Peyer's patch (tissue), 4 donors: ENCODE measurements around the gene POU2AF1. TPM values are rescaled to one million over a fixed set of nuclear protein-coding genes. Genes with fewer than 3 reads are reported as not detected.

Source experiments
- DNase-seq, 3 donors: peaks; one replicate each; pipeline ENCODE4 v3.0.0-alpha.2; 2017 to 2019
- H3K27ac ChIP-seq, 4 donors: fragments of 200-600 bp; sonication (generic); one replicate each; pipeline ENCODE4 v1.5.1; 2016 to 2019
- H3K27me3 ChIP-seq, 2 donors: fragments of 200-600 bp; sonication (generic); one replicate each; pipeline ENCODE4 v1.5.1; 2019
- H3K36me3 ChIP-seq, 3 donors: fragments of 200-600 bp; sonication (generic); one replicate each; pipeline ENCODE4 v1.5.1; 2016 to 2019
- H3K4me1 ChIP-seq, 4 donors: fragments of 200-600 bp; sonication (generic); one replicate each; pipeline ENCODE4 v1.5.1; 2016 to 2019
- H3K4me3 ChIP-seq, 4 donors: fragments of 200-600 bp; sonication (generic); 1 replicate in 3 of 4; 2 replicates in 1 of 4; pipeline ENCODE4 v1.5.1; 2016 to 2019; ENCODE audit warnings: mild to moderate bottlenecking in 1 of 4
- H3K9me3 ChIP-seq, 4 donors: fragments of 200-600 bp; sonication (generic); one replicate each; pipeline ENCODE4 v1.5.1; 2016 to 2019; ENCODE audit warnings: mild to moderate bottlenecking in 1 of 4
- POLR2A ChIP-seq, 2 donors: fragments of 450-650 bp; IDR thresholded peaks; one replicate each; pipeline ENCODE4 v1.5.1; 2017; ENCODE audit warnings: antibody characterized with exemption in 2 of 2, mild to moderate bottlenecking in 2 of 2, moderate library complexity in 2 of 2
- total RNA-seq, 4 donors: library from RNA; depleted of rRNA; stranded (reverse); fragments of >200 nt; gene quantifications; one replicate each; pipeline ENCODE4 v1.1.0, GENCODE V29; 2016
- TF ChIP-seq, protein P1 (sequence below), 6 experiments: fragments of 450-650 bp in 4 of 6; fragments of 200-600 bp in 2 of 6; sonication (generic) in 1 of 6; IDR thresholded peaks; one replicate each; pipeline ENCODE4 v1.5.1; 2017 to 2019; ENCODE audit warnings: antibody characterized with exemption in 6 of 6, mild to moderate bottlenecking in 3 of 6, moderate library complexity in 1 of 6

POU2AF1 gene
- total RNA-seq, 4 donors from 2014 or later, result 5.0 to 33.0 (median 5.4) TPM

DNA sequence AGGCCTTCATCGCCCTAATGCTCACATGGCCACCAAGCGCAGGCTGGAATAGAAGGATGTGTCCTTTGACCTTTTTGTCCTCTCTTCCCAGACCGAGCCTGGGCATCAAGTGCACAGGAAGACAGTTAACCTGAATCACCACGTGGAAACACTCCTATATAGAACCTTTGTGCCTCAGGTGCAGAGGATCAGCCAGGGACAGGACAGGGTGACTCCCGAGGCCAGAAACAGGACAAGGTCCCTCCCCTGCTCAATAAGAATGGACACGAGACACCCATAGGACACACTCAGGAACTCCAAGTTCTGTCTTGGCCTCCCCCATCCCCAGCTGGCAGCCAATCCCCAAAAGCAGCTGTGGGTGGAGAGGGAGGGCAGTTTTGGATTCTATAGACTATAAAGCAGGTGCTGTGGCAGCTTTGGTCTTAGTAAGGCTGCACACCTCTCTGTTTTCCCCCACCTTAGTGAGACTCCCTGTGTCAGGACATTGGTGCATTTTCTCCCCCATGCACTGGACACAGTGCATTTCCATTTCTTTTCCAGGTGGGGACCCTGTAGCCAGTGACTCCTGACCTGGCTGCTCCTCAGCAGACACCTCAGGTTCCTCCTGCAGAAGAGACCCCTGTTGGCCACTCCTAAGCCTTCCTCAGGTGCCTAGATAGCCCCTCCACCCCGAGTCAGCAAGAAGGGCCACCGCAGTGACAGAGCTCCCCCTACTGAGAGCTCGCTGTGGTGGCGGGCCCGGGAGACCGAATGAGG, 43.6 kb upstream of the POU2AF1 start:
- Histone ChIP-seq H3K27me3 (no peaks in the 10 kb centered on the region), H3K36me3 (no peaks in the 10 kb centered on the region), H3K4me3 (no peak overlapping the region), H3K4me1 (peaks cover 0 to 26% (median 23%) of the 10 kb centered on the region in 4 donors), H3K27ac (peak overlapping the region in 3 of 4 donors; percentile 40 to 56 (median 55)), H3K9me3 (no peaks in the 10 kb centered on the region)
- DNase-seq, result peak; percentile 75 to 85 (median 79)
- TF ChIP-seq, protein P1, sequence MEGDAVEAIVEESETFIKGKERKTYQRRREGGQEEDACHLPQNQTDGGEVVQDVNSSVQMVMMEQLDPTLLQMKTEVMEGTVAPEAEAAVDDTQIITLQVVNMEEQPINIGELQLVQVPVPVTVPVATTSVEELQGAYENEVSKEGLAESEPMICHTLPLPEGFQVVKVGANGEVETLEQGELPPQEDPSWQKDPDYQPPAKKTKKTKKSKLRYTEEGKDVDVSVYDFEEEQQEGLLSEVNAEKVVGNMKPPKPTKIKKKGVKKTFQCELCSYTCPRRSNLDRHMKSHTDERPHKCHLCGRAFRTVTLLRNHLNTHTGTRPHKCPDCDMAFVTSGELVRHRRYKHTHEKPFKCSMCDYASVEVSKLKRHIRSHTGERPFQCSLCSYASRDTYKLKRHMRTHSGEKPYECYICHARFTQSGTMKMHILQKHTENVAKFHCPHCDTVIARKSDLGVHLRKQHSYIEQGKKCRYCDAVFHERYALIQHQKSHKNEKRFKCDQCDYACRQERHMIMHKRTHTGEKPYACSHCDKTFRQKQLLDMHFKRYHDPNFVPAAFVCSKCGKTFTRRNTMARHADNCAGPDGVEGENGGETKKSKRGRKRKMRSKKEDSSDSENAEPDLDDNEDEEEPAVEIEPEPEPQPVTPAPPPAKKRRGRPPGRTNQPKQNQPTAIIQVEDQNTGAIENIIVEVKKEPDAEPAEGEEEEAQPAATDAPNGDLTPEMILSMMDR (IDR thresholded peaks at IDR 0.05), result peak; percentile 62 to 83 (median 74)
- TF ChIP-seq POLR2A (IDR thresholded peaks at IDR 0.05), result no peak

DNA sequence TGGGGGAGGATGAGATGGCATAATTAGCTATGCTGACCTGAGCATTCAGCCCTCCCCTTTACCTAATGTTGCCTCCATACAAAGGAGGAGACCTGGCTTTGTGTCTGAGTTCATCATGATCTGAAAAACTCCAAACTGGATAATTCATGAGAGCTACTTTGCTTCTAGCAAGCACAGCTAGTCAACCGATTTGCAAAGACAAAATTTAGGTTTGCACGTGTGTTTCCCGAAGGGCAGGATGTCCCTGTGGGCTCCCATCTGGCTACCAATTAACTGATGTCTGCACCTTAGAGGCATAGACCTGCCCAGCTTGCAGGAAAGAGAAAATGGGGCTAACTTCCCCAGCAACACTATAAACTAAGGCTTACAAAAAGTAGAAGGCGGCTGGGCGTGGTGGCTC, 42.2 kb upstream of the POU2AF1 start:
- no peak for DNase-seq
- TF ChIP-seq, protein P1 (IDR thresholded peaks at IDR 0.05), result no peak
- TF ChIP-seq POLR2A (IDR thresholded peaks at IDR 0.05), result no peak
- no peak overlapping the region for H3K27ac ChIP-seq
- no peaks in the 10 kb centered on the region for H3K9me3 ChIP-seq
- H3K36me3 ChIP-seq, result no peaks in the 10 kb centered on the region
- no peak overlapping the region for H3K4me3 ChIP-seq
- peaks cover 0 to 26% (median 22%) of the 10 kb centered on the region in 4 donors for H3K4me1 ChIP-seq
- H3K27me3 ChIP-seq, result no peaks in the 10 kb centered on the region

DNA sequence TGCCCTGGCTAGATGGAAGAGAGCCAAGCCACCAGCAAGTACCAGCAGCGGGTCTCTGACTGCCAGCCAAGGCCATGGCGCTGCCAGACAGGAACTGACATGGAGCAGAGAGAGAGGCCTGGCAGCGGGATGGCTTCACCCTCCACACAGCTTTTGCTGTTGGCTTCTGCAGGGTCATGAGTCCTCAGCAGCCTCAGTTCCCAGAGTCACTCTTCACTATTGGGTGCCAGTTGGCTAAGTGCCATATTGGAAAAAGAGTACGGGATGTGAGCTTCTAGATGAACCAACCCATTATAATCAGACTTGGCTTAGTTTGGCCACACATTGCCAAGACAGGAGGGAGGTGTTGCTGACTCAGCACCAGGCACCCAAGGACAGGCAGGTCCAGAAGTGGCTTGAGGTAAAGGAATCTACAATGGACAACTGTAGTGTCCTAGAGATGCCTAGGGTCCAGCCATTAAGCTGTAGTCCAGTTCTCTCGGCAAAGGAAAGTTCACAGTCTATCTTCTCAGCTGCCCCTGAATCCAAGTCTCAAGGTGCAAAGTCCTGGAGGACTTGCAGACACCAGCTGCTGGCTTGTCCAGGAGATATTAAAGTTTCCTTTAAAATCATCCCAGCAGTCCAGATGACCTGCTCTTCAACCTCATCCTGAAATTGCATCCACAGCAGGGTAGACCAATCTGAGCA, 40.7 kb upstream of the POU2AF1 start:
- DNase-seq, result no peak
- H3K27ac ChIP-seq, result peak overlapping the region in 2 of 4 donors; percentile 72 to 83

DNA sequence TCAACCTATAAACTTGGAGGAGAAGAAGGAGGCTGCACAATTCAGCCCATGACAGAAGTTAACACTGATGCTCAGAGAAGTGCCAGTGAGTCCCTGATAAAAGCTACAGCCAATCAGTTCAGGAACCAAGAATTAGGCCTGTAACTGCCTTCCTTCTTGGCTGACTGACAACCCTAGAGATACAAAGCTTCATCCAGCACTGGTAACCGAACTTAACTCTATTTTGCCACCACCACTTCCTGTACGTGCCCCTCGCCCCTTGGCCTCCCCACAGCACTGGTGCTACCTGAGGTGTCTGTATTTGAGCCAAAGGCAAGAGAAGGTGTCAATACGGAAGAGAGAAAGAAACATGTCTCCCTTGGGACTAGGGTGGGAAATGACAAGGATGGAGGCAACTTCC, 40.1 kb upstream of the POU2AF1 start:
- no peak overlapping the region for H3K4me3 ChIP-seq
- peak overlapping the region in 2 of 4 donors; percentile 72 to 83 for H3K27ac ChIP-seq
- no peaks in the 10 kb centered on the region for H3K9me3 ChIP-seq
- H3K4me1 ChIP-seq, result peaks cover 0 to 35% (median 24%) of the 10 kb centered on the region in 4 donors
- no peaks in the 10 kb centered on the region for H3K27me3 ChIP-seq
- DNase-seq, result no peak
- H3K36me3 ChIP-seq, result no peaks in the 10 kb centered on the region
- TF ChIP-seq, protein P1 (IDR thresholded peaks at IDR 0.05), result no peak

More for the DNA sequence above, 40.7 kb upstream of the POU2AF1 start:
- no peaks in the 10 kb centered on the region for H3K9me3 ChIP-seq
- H3K4me3 ChIP-seq, result no peak overlapping the region
- H3K27me3 ChIP-seq, result no peaks in the 10 kb centered on the region
- H3K36me3 ChIP-seq, result no peaks in the 10 kb centered on the region
- peaks cover 0 to 33% (median 24%) of the 10 kb centered on the region in 4 donors for H3K4me1 ChIP-seq
- TF ChIP-seq POLR2A (IDR thresholded peaks at IDR 0.05), result no peak
- TF ChIP-seq, protein P1 (IDR thresholded peaks at IDR 0.05), result no peak

DNA sequence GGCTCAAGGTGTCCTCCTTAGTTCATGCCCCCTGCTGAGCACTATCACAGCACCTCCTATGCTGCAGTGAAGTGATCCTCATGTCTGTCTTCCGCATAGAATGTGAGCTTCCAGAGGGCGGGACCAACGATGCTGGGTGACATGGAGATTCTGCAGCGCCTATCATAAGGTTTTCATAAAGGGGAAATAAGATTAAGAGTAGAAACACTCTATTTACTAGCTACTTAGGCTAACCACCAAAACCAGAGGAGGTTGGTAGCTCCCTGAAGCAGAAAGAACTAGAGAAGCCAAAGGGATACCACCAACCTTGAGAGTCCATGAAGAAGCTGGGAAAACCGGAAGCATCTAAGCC, 39.3 kb upstream of the POU2AF1 start:
- H3K4me3 ChIP-seq, result no peak overlapping the region
- H3K4me1 ChIP-seq, result peaks cover 0 to 35% (median 24%) of the 10 kb centered on the region in 4 donors
- no peak for TF ChIP-seq POLR2A (IDR thresholded peaks at IDR 0.05)
- TF ChIP-seq, protein P1 (IDR thresholded peaks at IDR 0.05), result no peak
- peak overlapping the region; percentile 42 to 83 (median 72) for H3K27ac ChIP-seq
- no peaks in the 10 kb centered on the region for H3K36me3 ChIP-seq
- H3K9me3 ChIP-seq, result no peaks in the 10 kb centered on the region
- DNase-seq, result no peak
- no peaks in the 10 kb centered on the region for H3K27me3 ChIP-seq
